IPS-11a (cell line): ENCODE measurements around the gene TMED6.

Source experiments
- H3K4me3 ChIP-seq: one replicate; pipeline ENCODE4 v1.5.1; 2013; ENCODE audit warnings: low read depth, low read length, control low read depth

TMED6 gene

DNA sequence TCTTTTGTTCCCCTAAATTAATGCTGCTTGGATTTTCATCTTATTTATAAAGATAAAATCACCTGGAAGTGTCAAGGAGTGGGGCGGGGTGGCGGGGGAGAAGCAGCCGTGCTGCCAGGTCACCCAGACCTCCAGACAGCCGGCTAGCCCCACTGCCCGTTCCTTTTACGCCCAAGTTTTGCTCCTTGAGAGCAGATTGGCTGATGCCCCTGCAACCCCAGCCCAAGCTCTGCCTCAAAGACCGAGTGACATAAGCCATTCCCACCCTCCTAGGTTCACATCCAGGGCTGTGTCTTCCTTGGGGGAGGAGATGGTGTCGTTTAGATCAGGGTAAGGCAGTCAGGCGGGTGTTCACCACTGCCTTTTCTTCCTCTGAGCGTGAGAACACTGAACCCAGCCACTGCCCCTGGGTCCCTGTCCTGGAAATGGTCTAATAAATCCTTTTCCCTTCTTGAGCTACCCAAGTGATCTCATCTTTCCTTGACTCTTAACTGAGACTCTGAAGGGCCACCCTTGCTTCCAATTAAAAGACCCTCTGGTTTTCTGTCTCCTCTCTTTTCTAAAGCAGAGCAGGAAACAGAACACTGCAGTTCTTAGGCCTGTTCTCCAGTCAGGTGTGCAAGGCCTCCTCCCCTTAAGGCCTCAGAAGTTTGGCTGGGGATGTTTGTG is 26.9 kb downstream of the TMED6 start:
- no peak overlapping the region for H3K4me3 ChIP-seq

DNA sequence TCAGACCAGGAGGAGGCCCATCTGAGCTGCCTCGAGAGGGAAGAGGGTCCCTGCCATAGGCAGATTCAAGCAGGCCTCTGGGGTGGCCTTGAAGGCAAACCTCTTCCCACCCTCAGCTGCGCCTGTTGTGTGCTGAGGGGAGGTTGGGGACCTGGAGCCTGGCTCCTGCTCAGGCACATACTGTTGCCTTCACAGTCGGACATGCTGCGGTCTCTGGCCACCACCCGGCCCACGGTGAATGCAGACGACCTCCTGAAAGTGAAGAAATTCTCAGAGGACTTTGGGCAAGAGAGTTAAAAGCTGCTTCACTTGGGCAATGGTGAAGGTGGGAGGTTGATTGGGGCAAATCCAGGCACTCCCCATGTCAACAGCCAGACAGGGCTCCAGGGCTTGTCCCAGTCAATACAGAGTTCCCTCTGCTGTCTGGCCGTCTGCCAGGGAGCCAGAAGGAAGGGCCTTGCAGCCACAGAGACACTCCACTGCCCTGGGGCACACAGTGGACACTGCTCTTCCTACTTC is 27.5 kb downstream of the TMED6 start:
- no peak overlapping the region for H3K4me3 ChIP-seq

GRCh38 chr16:69323415-69323814 is 28.2 kb downstream of the TMED6 start:
- H3K4me3 ChIP-seq, result no peak overlapping the region

DNA sequence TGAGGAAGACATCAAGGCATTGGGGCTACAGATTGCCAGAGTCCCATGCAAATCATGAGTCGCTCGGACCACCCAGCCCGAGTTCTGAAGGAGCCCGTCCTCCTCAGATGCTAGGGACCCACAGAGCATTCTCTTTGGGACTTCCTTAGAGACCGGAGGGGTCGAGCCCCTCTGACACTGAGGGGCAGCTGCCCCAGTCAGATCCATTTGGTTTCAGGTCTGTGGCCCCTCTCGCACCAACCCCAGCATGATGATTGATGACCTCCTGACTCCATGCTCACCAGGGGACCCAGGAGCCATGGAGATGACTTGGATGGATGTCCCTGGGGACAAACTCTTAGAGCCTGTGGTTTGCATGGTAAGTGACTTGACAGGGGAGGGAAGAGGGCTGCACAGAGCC is 29.2 kb downstream of the TMED6 start:
- no peak overlapping the region for H3K4me3 ChIP-seq

GRCh38 chr16:69321080-69321479 is 30.5 kb downstream of the TMED6 start:
- no peak overlapping the region for H3K4me3 ChIP-seq

DNA sequence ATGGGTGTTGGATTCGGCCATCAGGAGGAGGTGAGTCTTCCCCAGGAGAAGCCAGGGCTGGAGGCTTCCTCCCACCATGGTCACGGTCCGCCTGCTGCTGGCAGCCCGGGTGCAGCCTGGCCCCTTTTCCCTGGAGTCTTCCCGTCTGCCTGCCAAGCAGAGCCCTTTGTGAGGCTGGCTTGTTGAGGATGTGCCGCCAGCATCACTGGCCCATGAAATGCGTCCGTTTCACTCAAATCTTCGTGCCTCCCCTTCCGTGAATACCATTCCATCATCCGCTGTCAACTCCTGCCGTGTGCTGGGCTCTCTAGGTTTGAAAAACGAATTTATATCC is 30.9 kb downstream of the TMED6 start:
- H3K4me3 ChIP-seq, result no peak overlapping the region

DNA sequence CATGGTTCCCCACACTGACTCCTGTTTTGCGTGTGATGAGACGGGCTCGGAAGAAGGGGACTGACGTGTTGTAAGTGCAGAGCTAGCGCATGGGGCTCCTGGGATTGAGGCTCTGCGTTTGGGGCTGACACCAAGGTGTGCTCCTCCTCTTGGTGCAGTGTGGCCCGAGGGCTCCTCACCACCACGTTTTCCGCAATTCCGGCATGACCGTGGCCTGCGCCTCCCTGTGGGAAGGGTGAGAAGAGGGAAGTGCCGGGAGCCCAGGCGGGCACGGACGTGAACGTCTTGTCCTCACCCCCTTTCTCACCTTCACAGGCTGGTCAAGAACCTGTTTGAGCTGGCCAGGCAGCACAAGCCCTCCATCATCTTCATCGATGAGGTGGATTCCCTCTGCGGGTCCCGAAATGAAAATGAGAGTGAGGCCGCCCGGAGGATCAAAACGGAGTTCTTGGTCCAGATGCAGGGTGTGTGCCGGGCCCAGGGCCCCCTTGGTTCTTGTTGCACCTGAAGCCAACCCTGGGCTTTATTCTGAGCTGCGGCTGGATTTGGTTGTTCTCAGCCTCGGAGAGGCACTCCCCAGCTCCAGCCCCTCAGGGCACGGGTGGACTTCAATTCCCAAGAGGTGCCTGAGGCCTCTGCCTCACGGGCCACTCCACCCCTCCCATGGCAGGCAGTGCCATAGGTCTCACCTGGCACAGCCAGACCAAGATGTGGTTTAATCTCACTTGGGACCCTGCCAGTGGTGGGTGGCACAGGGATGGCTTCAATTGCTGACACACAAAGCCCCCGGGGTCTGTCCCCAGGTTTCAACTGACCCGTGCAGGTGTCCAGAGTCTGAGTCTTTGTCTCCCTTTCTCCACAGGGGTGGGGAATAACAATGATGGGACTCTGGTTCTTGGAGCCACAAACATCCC is 31.5 kb downstream of the TMED6 start:
- H3K4me3 ChIP-seq, result no peak overlapping the region

GRCh38 chr16:69319381-69319780 is 32.2 kb downstream of the TMED6 start:
- H3K4me3 ChIP-seq, result no peak overlapping the region

- no peak overlapping the region for H3K4me3 ChIP-seq
These were observed 32.7 kb downstream of the TMED6 start for GRCh38 chr16:69318911-69319289.

DNA sequence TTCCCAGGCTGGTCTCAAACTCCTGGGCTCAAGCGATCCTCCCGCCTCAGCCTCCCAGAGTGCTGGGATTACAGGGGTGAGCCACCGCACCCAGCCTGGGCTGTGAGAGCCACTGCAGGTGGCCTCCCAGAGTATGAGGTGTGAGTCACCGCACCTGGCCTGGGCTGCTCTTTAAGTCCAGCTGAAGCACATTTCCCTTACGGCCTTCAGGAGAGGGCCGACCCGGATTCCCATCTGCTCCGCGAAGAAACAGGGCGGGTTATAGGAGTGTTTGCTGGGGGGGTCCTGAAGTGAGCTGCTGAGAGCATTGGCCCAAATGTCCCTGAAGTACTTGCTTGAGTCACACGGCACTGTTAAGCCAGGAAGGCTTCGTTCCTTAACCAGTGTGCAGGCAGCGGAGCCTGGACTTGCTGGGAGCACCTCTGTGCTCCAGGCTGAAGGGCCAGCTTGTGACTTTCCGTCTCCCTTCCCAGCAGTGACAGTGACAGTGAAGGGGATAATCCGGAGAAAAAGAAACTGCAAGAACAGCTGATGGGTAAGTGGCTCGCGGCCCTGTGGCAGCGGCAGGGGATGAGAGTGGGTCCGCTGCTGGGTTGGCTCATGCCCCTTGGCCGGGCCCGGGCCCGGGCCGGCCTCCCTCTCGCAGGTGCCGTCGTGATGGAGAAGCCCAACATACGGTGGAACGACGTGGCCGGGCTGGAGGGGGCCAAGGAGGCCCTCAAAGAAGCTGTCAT is 33.2 kb downstream of the TMED6 start:
- H3K4me3 ChIP-seq, result no peak overlapping the region

DNA sequence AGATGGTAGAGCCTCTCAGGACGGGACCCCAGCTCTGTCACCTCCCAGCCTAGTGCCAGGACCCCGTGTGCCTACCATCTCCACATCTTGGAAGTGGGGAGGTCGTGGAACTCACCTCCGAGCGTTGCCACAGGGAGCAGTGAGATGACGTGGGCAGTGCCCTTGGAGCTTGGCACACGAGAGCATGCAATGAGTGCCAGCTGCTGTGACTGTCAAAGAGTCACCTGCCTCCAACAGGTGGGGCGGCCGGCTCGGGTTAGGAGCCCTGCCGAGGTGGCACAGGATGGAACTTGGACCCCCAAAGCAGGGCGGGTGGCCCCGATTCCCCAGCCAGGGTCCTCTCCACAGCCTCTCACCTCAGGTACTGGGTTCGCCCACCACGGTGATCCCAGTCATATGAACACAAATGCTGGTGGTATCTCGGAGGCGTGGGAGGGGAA is 35.0 kb downstream of the TMED6 start:
- H3K4me3 ChIP-seq, result no peak overlapping the region

DNA sequence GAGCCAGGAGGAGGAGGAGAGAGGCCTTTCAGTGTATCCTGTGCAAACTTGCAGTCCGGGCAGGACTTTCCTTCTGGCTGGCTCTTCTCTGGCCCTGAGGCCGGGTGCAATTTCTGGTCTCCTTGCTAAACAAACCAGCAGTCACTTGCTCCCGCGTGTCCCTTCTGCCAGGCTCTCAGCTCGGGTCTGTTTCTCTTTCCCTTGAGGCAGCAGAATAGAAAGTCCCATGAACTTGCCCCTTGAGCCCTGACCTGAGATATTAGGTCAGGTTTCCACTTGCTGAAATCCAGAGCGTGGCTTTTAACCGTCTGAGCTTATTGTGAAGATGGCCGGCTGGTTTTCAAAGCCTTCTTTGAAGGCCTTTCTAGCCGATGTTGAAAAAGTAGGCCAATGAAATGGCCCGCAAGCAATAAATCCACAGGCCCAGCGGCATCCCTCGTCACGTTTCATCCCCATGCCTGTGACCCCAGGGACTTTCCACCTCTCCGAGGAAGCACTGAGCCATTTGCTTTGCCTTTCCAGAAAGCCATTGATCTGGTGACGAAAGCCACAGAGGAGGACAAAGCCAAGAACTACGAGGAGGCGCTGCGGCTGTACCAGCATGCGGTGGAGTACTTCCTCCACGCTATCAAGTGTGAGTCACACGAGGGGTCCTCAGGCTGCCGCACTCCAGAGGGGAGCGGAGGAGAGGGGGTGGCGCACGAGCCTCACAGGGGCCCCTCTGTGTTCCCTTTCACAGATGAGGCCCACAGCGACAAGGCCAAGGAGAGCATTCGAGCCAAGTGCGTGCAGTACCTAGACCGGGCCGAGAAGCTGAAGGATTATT is 35.9 kb downstream of the TMED6 start:
- H3K4me3 ChIP-seq, result no peak overlapping the region

GRCh38 chr16:69314534-69314933 is 37.1 kb downstream of the TMED6 start:
- H3K4me3 ChIP-seq, result no peak overlapping the region

DNA sequence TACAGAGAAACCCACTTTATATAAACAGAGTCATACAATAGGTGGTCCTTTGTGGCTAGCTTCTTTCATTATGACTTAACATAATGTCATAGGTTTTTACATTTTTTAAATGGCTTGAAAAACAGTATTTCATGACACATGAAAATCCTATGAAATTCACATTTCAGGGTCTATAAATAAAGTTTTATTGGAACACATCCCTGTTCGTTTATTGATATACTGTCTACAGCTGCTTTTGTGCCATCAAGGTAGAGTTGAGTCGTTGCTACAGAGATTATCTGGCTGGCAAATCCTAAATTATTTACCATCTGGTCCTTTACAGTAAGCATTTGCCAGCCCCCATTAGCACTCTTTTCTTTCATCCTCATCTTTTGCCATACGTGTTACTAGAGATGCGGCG is 38.1 kb downstream of the TMED6 start:
- H3K4me3 ChIP-seq, result no peak overlapping the region

DNA sequence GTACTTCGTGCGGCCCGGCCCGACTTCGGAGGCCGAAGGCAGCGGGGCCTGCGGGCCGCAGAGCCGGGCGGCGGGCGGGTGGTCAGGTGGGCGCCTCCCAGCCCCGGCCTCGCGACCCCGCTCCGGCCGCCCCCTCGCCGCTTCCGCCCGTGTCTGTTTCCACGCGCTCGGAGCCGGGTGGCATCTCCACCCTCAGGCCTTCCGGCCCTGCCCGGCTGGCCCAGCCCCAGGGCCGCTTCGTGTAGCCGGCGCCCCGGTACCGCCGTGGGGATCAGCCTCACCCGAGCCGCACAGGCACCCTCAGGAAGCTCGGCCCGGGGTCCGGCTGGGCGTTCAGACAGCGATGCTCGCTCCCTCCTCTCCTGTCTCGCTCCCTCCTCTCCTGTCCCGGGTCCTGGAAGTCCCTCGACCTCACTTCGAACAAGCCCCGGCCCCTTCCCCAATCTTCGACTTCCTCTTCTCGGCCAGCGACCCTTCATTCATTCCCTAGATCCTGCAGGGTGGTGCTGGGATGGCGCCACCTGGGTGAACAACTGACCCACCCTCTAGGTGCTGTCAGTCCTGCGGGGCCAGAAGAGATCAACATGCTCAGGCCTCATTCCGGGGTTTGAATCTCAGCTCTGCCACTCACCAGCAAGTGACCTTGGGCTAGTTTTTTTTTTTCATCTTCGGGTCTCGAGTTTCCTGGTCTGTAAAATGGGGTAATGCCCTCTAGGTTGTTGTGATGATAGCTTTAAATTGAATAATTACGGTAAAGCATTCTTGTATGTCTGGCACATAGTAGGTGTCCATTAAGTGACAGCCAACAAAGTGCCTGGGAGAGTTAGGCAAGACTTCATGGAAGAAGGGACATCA is 39.8 kb downstream of the TMED6 start:
- peak overlapping the region; percentile 74 for H3K4me3 ChIP-seq

DNA sequence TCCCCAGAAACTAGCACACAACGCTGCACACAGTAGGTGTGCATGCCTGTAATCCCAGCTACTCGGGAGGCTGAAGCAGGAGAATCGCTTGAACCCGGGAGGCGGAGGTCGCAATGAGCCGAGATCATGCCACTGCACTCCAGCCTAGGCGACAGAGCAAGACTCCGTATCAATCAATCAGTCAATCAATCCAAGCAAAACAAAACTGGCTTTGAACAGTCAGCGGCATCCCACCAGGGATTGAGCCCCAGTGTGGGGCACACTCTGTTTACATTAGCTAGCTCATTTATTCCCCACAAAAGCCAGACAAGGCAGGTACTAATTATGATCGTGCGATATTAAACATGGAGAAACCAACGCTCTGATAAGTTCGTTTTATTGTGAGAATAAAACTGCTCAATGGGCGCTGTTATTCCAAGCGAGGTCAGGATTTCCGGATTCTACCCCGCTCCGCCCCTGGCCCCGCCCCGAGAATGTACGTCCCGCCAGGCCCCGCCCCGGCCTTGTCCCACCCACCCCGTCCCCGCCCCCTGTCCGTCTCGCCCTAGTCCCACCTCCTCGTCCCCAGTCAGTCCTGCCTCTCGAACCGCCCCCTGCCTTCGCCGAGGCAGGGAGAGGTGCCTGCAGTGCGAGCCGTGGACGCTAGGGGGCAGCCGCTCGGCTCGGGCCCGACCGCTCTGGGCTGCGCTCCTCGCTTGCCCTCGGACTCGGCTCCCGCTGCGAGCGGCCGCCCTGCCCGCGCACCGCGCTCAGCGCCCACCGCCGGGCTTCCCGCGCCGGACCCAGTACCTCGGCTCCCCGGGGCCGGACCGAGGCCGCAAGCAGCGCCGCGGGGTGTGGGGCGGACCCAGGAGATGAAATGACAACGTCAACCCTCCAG is 40.7 kb downstream of the TMED6 start, which contains the start of gene VPS4A:
VPS4A (plus strand) TSS at position 698 of the 880 bp plus-strand sequence; CDS start at position 860, 162 bp downstream.
- peak within 1 kb of the TSS; percentile 74 for H3K4me3 ChIP-seq

DNA sequence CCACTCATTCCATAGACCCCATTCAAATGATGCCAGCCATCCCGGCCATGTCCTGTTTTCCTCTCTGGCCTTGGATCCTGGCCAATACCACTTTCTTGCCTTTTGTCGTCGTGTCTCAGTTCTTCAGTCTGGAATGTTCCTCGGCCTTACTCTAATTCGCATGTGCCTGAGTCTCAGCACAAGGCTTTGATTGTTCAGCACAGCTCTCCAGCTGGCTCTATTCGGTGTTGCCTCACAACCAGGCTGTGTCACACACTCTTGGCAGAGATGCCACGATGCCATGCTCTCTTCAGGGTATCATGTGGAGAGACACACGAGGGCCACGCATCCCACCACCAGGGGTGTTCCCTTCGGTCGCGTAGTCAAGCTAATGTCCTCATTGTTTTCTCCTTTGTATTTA is 42.3 kb downstream of the TMED6 start:
- no peak overlapping the region for H3K4me3 ChIP-seq

DNA sequence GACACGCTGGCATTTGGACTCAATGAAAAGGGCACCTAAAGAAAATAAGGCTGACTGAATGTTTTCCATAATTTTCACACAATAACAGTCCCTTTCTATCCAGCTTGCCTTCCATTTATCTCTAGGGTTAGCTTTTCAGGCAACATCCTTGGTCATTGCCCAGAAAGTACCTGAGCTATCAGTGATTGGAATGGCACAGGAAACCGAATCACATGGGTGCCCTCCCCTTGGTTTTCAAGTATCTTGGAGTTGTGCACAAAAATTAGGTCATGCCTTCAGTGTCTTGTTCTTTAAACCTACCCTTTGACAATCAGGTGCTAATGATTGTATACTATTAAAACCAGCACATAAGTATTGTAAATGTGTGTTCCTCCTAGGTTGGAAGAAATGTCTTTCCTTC is 43.7 kb downstream of the TMED6 start:
- no peak overlapping the region for H3K4me3 ChIP-seq

DNA sequence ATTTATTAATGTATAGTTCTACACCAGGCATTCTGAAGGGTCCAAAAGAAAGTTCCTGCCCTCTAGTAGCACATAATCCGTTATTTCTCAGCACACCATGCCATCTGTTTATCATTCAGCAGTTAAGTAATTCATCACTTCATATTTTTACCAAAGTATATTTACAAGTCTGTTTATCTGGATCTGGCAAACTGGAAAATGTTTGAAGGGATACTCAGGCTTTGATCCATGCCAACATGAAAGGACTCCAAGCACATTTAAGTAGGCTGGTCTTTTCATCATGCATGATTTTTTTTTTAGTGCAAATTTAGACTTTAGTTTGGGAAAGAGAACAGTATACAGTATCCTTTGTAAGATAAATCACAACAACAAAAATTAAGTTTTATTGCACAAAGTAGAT is 44.5 kb downstream of the TMED6 start:
- H3K4me3 ChIP-seq, result no peak overlapping the region
